ENCODE results near the gene RAB34.

RAB34 gene

GRCh38 chr17:28669918-28670317 lies 47.8 kb downstream of the RAB34 start:
- Mint-ChIP-seq H3K9me3 (no peaks in the 10 kb centered on the region), H3K36me3 (ENCODE audit: low read depth) (peaks cover 46% of the 10 kb centered on the region), H3K4me1 (ENCODE audit: low read depth) (peaks cover 7% of the 10 kb centered on the region), H3K4me3 (no peak overlapping the region), H3K27ac (no peak overlapping the region), H3K27me3 (ENCODE audit: low read depth) (no peaks in the 10 kb centered on the region)
- DNase-seq (ENCODE audit: low spot score), result no peak

GRCh38 chr17:28667870-28668269 lies 49.8 kb downstream of the RAB34 start:
- H3K27ac Mint-ChIP-seq, result no peak overlapping the region
- peaks cover 28% of the 10 kb centered on the region for H3K36me3 Mint-ChIP-seq (ENCODE audit: low read depth)
- H3K27me3 Mint-ChIP-seq (ENCODE audit: low read depth), result no peaks in the 10 kb centered on the region
- no peak overlapping the region for H3K4me3 Mint-ChIP-seq
- no peaks in the 10 kb centered on the region for H3K9me3 Mint-ChIP-seq
- no peak for DNase-seq (ENCODE audit: low spot score)
- H3K4me1 Mint-ChIP-seq (ENCODE audit: low read depth), result peaks cover 24% of the 10 kb centered on the region

GRCh38 chr17:28665994-28666393 lies 51.7 kb downstream of the RAB34 start:
- Mint-ChIP-seq H3K4me3 (no peak overlapping the region), H3K36me3 (ENCODE audit: low read depth) (peaks cover 18% of the 10 kb centered on the region), H3K27me3 (ENCODE audit: low read depth) (no peaks in the 10 kb centered on the region), H3K9me3 (no peaks in the 10 kb centered on the region), H3K27ac (peak overlapping the region; percentile 32), H3K4me1 (ENCODE audit: low read depth) (peaks cover 27% of the 10 kb centered on the region)
- DNase-seq (ENCODE audit: low spot score), result no peak

All from T-helper 2 cell treated with Interferon-gamma antibody and Interleukin-4, amounts not matched to agents 5 μg/mL and 100 μg/mL, for 36 hours (primary cell).